GM12891 (cell line): Measurements from ENCODE around the gene TAPBPL.

ENCODE experiments used
- DNase-seq: peaks from one replicate; pipeline ENCODE4 v3.0.0; 2011; ENCODE audit warnings: low spot score; ENCODE audit not compliant: insufficient read length
- FAIRE-seq: peaks from 2 replicates; lab custom pipeline; 2011; peaks lifted over from hg19 to GRCh38; lab: Jason Lieb, UNC
- PAX5 ChIP-seq: IDR thresholded peaks from 2 replicates; pipeline ENCODE4 v1.6.1; 2011; ENCODE audit warnings: low read length, moderate library complexity, mild to moderate bottlenecking; ENCODE audit not compliant: insufficient read depth, severe bottlenecking
- POLR2A ChIP-seq: IDR thresholded peaks from 2 replicates; pipeline ENCODE4 v1.6.1; 2011; ENCODE audit warnings: low read depth, low read length, control low read depth
- POLR2AphosphoS5 ChIP-seq: IDR thresholded peaks from 2 replicates; pipeline ENCODE4 v1.6.1; 2011; ENCODE audit warnings: low read depth, low read length, control low read depth
- POU2F2 ChIP-seq: IDR thresholded peaks from 2 replicates; pipeline ENCODE4 v1.6.1; 2011; ENCODE audit warnings: low read depth, mild to moderate bottlenecking, control low read depth, low read length, moderate library complexity
- SPI1 ChIP-seq: IDR thresholded peaks from 2 replicates; pipeline ENCODE4 v1.6.1; 2011; ENCODE audit warnings: low read depth, low read length, control low read depth
- TAF1 ChIP-seq: IDR thresholded peaks from 2 replicates; pipeline ENCODE4 v1.6.1; 2011; ENCODE audit warnings: low read depth, low read length, control low read depth

TAPBPL gene

DNA sequence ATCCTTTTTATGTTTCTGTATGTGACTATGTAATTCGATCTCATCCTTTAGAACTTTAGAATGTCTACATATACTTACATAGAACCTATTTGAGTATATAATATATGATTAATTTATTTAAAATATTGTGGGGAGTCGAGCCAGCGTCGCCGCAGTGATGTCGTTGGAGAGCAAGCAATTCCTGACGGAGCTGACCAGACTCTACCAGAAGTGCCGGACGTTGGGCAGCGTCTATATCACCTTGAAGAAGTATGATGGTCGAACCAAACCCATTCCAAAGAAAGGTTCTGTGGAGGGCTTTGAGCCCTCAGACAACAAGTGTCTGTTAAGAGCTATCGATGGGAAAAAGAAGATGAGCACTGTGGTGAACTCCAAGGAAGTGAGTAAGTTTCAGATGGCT is 13.5 kb upstream of the TAPBPL start:
- no peak for TF ChIP-seq POU2F2
- no peak for TF ChIP-seq POLR2A
- 0 out of 2 replicates have a peak, but pooled peaks have one; percentile 18 for TF ChIP-seq SPI1
- no peak for TF ChIP-seq TAF1
- TF ChIP-seq POLR2AphosphoS5 = no peak
- TF ChIP-seq PAX5 = no peak
- FAIRE-seq = no peak

DNA sequence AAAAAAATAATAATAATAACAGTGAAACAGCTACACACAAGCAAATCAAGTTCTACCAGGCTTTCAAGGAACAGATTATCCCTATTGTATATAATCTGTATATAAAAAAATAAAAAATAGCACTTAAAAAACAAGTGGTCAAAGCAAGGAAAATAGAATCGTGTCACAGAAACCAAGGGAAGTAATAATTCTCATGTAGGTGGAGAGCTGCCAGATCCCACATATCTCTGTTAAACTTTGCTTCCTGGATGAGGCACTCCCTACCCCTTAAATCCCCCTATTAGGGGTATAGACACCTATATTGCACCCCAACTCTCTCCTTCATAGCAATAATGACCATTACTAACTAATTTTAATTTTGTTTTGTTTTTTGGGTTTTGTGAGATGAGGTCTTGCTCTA is 11.5 kb upstream of the TAPBPL start:
- DNase-seq (no peak), FAIRE-seq (no peak)
- TF ChIP-seq POLR2AphosphoS5 (no peak), TAF1 (no peak), POU2F2 (no peak), SPI1 (no peak), PAX5 (no peak), POLR2A (no peak)

More for the DNA sequence above, 13.5 kb upstream of the TAPBPL start:
- no peak for DNase-seq

DNA sequence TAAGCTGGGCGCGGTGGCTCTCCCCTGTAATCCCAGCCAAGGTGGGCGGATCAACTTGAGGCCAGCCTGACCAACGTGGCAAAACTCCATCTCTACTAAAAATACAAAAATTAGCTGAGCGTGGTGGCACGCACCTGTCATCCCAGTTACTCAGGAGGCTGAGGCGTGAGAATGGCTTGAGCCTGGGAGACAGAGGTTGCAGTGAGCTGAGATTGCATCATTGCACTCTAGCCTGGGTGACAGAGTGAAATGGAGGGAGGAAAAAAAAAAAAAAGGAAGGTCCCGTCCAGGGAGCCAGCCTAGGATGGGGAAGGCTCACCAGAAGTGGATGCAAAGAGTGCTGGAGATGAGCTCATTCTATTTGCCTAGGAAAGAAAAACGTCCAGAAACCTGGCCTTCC is 9.0 kb upstream of the TAPBPL start:
- TF ChIP-seq POU2F2 (no peak), SPI1 (no peak), POLR2AphosphoS5 (no peak), PAX5 (no peak), POLR2A (no peak), TAF1 (no peak)
- DNase-seq (no peak), FAIRE-seq (peak; percentile 16)

DNA sequence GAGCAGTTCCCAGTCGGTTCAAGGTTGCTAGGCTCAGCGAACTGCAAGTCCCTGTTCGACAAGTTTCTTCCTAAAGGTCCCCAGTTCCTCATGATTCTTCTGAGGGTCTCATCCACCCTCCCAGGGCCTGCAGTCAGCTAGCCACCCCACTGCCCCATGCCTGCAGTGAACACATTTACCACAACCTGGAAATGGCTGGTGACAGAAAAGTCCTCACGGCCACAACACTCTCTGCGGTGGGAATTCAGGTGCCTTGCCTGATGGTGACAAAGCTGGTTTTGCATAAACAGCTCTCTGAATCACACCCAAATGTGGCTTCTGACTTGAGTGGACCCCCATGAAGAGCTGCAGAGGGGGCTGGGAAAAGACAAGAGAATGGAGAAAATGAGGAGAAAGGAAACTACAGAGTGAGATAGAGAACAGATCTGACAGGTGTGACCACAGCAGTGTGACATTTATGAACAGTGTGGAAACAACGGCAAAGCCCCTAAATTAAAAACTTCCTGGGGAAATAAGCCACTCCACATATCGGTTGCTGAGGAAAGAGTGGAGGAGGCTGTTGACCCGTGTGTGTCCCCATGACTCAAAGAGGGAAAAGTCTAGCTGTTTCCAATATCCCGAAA is 8.4 kb upstream of the TAPBPL start:
- DNase-seq (no peak), FAIRE-seq (peak; percentile 95)
- TF ChIP-seq POLR2A (peak; percentile 61; the same call in 1 of the 2 replicates), TAF1 (peak; percentile 65; the same call in 1 of the 2 replicates), POU2F2 (peak; percentile 92), POLR2AphosphoS5 (peak; percentile 53; the same call in 1 of the 2 replicates), PAX5 (no peak), SPI1 (no peak; the same call in 1 of the 2 replicates)

DNA sequence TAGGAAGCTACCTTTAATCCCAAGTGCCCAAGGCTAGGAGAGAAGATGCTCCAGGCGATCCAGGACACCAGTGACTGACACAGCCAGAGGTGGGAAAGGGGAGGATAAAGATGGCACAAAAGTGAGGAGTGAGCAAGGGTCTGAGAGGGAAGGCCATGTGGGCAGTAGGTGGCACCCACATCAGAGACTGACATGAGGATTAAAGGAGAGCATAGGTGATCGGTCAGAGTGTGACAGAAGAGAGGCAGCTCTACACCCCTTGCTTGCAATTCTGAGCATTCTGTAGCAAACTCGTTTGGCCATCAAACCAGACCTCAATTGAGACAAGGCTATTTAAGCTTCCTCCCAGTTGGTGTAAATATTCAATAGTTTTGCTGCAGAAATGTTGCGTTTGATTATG is 7.8 kb upstream of the TAPBPL start:
- DNase-seq (no peak), FAIRE-seq (no peak)
- TF ChIP-seq SPI1 (no peak), POLR2AphosphoS5 (peak; percentile 49; the same call in 1 of the 2 replicates), PAX5 (no peak), TAF1 (0 out of 2 replicates have a peak, but pooled peaks have one; percentile 43)

DNA sequence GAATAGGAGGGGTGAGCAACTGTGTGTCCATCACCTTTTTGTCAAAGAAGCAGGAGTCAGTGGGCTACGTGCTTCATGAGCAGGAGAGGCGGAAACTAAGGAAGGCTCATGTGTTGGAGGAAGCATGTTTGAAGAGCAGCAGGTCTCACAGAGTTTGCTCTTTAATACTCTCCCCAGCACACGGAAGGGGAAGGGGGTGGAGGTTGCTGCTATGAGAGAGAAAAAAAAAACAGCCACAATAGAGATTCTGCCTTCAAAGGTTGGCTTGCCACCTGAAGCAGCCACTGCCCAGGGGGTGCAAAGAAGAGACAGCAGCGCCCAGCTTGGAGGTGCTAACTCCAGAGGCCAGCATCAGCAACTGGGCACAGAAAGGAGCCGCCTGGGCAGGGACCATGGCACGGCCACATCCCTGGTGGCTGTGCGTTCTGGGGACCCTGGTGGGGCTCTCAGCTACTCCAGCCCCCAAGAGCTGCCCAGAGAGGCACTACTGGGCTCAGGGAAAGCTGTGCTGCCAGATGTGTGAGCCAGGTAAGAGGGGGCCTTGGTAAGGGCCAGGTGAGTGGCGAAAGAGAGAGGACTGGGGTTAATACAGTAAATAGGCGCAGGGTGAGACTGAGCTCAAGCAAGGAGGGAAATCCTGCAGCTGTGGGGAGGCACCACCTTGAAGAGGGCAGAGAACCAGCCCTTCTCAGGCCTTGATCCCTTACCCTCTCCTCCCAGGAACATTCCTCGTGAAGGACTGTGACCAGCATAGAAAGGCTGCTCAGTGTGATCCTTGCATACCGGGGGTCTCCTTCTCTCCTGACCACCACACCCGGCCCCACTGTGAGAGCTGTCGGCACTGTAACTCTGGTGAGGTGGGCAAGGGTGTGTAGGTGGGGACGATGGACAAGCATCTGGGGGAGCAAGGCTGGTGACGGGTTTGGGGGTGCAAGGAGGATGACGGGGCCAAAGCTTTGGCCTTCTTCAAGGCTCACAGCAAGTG is 6.8 kb upstream of the TAPBPL start, which contains the start of gene CD27:
CD27 (plus strand) TSS at position 252 of the 985 bp plus-strand sequence; CDS start at position 393, 141 bp downstream.
- no peak for DNase-seq
- TF ChIP-seq POLR2AphosphoS5 (peak; percentile 50; the same call in 1 of the 2 replicates), TAF1 (no peak)
- no peak for FAIRE-seq

DNA sequence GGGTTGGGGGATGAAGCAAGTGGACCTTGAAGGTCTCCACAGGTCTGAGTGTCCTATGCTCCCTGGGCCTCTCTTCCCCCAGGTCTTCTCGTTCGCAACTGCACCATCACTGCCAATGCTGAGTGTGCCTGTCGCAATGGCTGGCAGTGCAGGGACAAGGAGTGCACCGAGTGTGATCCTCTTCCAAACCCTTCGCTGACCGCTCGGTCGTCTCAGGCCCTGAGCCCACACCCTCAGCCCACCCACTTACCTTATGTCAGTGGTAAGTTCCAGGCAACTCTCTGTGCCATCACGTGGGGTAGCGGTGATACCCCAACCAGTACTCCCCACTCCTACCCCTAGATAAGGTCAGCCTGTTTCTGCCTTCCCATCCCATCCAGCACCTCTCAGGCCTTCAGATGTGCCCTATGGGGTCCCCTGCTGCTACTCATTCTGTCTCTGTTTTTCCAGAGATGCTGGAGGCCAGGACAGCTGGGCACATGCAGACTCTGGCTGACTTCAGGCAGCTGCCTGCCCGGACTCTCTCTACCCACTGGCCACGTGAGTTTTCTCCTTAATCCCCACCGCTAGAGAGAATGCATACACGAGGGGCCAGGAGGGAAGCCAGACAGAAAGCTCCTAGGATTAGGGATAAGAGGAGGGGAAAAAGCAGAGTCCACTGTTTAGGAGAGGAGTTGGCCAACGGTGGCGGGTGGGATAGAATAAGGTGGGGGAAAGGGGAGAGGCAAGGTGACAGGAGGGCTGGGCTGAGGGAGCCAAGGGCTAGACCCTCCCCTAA is 1.6 kb upstream of the TAPBPL start:
- FAIRE-seq (peak; percentile 71), DNase-seq (no peak)
- 0 out of 2 replicates have a peak, but pooled peaks have one; percentile 28 for TF ChIP-seq POLR2A
- no peak for TF ChIP-seq TAF1
- TF ChIP-seq SPI1 = no peak
- no peak for TF ChIP-seq POU2F2

DNA sequence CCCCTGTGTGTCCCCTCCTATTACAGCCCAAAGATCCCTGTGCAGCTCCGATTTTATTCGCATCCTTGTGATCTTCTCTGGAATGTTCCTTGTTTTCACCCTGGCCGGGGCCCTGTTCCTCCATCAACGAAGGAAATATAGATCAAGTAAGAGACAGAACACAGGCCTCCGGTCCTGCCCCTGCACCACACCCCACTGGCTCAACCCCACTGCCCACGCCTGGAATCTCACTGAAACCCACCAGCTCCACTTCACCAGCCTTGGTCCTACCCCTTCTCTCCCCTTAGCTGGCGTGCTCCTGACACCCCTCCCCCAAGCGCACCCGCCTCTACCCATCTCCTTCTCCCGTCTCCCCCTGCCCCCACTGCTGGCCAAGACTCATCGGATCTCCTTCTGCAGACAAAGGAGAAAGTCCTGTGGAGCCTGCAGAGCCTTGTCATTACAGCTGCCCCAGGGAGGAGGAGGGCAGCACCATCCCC is 934 bp upstream of the TAPBPL start:
- FAIRE-seq = no peak
- no peak for TF ChIP-seq POLR2A
- no peak for TF ChIP-seq POLR2AphosphoS5
- TF ChIP-seq TAF1 = no peak
- no peak for TF ChIP-seq PAX5
- TF ChIP-seq SPI1 = no peak
- no peak for TF ChIP-seq POU2F2
- no peak for DNase-seq
